IMR-90 (cell line): Measurements from ENCODE around the gene OXNAD1.

ENCODE experiments used
- CTCF ChIP-seq: conservative IDR thresholded peaks from 2 replicates; pipeline ENCODE4 v1.5.1; 2012; ENCODE audit warnings: mild to moderate bottlenecking, low read depth, low read length, improper control_type of control experiment
- RAD21 ChIP-seq: IDR thresholded peaks from 2 replicates; pipeline ENCODE4 v1.6.1; 2012; ENCODE audit warnings: low read length, improper control_type of control experiment

GRCh38 chr3:16320711-16321110 is 55.7 kb downstream of the OXNAD1 start:
- TF ChIP-seq CTCF: no peak
- no peak for TF ChIP-seq RAD21
